ENCODE measurements around the gene TAF4.
"Not testable (repeated sequence)": the region's sequence is repeated elsewhere in the genome, so short reads cannot be mapped to it uniquely, and the experiment has no call there.

Gene TAF4

GRCh38 chr20:62065674-62066338 lies at the start of gene TAF4:
Gene TAF4, minus strand, starts transcription at chr20:62065881. Its CDS starts 71 bp downstream, at chr20:62065810.
- DNase-seq = peak; percentile 54 to 75 (median 66)

GRCh38 chr20:62114894-62115293 lies 49.2 kb upstream of the TAF4 start:
- no peak for DNase-seq

GRCh38 chr20:62112368-62112767 lies 46.7 kb upstream of the TAF4 start:
- no peak for DNase-seq

- no peak for DNase-seq
Observed at GRCh38 chr20:62111148-62111547, 45.5 kb upstream of the TAF4 start.

- no peak for DNase-seq
Observed at GRCh38 chr20:62105592-62105991, 39.9 kb upstream of the TAF4 start.

GRCh38 chr20:62104791-62105345 lies 39.2 kb upstream of the TAF4 start:
- DNase-seq = no peak

- no peak for DNase-seq
Observed at GRCh38 chr20:62104234-62104789, 38.6 kb upstream of the TAF4 start.

- DNase-seq = no peak
Observed at GRCh38 chr20:62103508-62104233, 38.0 kb upstream of the TAF4 start.

GRCh38 chr20:62101078-62101477 lies 35.4 kb upstream of the TAF4 start:
- DNase-seq = no peak

- DNase-seq = no peak
Observed at GRCh38 chr20:62097881-62098407, 32.3 kb upstream of the TAF4 start.

GRCh38 chr20:62096421-62097380 lies 31.0 kb upstream of the TAF4 start:
- no peak for DNase-seq

- DNase-seq = no peak
Observed at GRCh38 chr20:62089393-62089792, 23.7 kb upstream of the TAF4 start.

GRCh38 chr20:62088258-62089127 lies 22.8 kb upstream of the TAF4 start:
- no peak for DNase-seq

- no peak for DNase-seq
Observed at GRCh38 chr20:62087632-62088031, 22.0 kb upstream of the TAF4 start.

GRCh38 chr20:62087227-62087626 lies 21.5 kb upstream of the TAF4 start:
- DNase-seq = no peak

GRCh38 chr20:62085206-62085605 lies 19.5 kb upstream of the TAF4 start:
- DNase-seq = no peak

GRCh38 chr20:62084224-62084623 lies 18.5 kb upstream of the TAF4 start:
- DNase-seq = not testable (repeated sequence)

- no peak for DNase-seq
Observed at GRCh38 chr20:62083312-62083711, 17.6 kb upstream of the TAF4 start.

GRCh38 chr20:62080249-62080990 lies 14.7 kb upstream of the TAF4 start:
- DNase-seq = no peak

GRCh38 chr20:62079166-62079565 lies 13.5 kb upstream of the TAF4 start:
- DNase-seq = no peak

GRCh38 chr20:62073323-62073722 lies 7.6 kb upstream of the TAF4 start:
- no peak for DNase-seq

All from activated CD4-positive, CD25-positive, alpha-beta regulatory T cell (primary cell).